ENCODE data around the gene ARHGAP31. TPM values are rescaled to one million over a fixed set of nuclear protein-coding genes. Genes with fewer than 3 reads are reported as not detected.

ARHGAP31 gene
- total and polyA plus RNA-seq, 2 experiments from 2014 or later = 1.2 to 4.3 TPM

DNA sequence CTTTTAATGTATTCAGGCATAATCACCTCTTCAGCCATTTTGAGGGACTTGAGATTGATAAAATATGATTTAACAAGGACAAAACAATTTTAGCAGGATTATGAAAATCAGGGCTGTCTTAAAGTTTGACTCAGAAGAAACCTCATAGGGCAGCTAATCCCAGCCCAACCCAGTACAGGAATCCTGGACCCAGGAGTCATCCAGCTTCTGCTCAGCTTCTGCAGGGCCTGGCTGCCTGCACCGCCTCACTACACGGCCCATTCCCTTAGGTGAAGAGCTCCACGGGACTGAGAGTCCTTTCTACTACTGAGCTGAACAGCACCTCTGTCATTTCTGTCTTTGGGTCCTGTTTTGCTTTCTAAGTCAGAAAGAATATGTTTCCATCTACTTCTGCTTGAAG is 37.5 kb downstream of the ARHGAP31 start:
- Histone ChIP-seq H3K36me3 (ENCODE audit: insufficient read depth) (no peaks in the 10 kb centered on the region), H3K79me2 (replicated peaks; ENCODE audit: insufficient read depth) (no peaks in the 10 kb centered on the region), H3K27ac (ENCODE audit: low read depth) (no peak overlapping the region), H3K4me1 (ENCODE audit: insufficient read depth) (peaks cover 9% of the 10 kb centered on the region), H3K4me2 (no peak overlapping the region), H3K4me3 (no peak overlapping the region), H3K27me3 (ENCODE audit: insufficient read depth) (no peaks in the 10 kb centered on the region), H4K20me1 (replicated peaks; ENCODE audit: insufficient read depth) (no peaks in the 10 kb centered on the region), H2AFZ (no peak overlapping the region), H3F3A (replicated peaks; ENCODE audit: low read depth) (no peaks in the 10 kb centered on the region; the same call in 1 of the 2 replicates), H3K9me2 (ENCODE audit: insufficient read depth) (no peaks in the 10 kb centered on the region; the same call in none of the 2 replicates)
- TF ChIP-seq EZH2phosphoT487 (IDR thresholded peaks at IDR 0.05; ENCODE audit: unreplicated experiment) (no peak), CREB1 (CRISPR knock-in tag; IDR thresholded peaks at IDR 0.05; ENCODE audit: low read depth) (no peak), ZNF114 (CRISPR knock-in tag; IDR thresholded peaks at IDR 0.05) (no peak)
- DNase-seq (ENCODE audit: low spot score) = no peak
- no peak for ATAC-seq
- Mint-ChIP-seq H3K9me3 (no peaks in the 10 kb centered on the region; the same call in 2 of the 3 replicates), H3K27me3 (ENCODE audit: insufficient read depth, low read depth, poor library complexity) (peaks cover 4% of the 10 kb centered on the region), H3K4me3 (no peak overlapping the region), H3K36me3 (ENCODE audit: low read depth) (peaks cover 2% of the 10 kb centered on the region; the same call in 1 of the 3 replicates), H3K4me1 (peaks cover 11% of the 10 kb centered on the region), H3K27ac (no peak overlapping the region)

DNA sequence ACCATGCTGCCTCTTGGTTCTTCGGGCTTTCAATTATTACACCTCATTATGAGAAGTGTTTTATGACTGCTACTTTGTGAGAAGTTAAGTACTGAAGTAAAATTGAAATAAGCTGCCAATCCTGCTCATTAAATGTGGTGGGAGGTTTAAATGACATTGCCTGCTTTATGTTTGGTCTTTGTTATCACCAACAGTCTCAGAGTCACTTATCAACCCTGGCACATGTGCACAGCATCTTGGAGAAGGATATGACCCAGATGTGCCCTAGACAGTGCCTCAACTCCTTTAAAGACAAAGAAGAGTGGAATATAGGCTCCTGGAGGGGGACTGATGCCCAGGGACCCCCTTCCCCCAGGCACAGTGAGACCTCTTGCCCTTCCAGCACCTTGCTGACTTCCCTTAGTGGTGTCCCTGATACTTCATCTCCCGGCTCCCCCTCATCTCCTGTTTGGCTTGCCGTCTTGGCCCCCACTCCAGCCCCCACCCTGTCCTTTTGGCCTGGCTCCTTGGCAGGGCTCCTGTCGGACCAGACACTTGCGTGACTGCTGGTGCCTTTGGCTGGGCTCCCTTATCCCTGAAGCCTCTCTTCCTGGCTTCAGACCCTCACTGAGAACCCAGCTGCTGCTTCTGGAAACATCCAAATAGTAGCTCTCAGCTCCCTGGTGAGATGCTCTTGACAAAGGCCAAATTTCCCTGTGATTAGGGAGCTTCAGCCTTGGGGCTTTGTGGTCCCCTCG is 39.8 kb downstream of the ARHGAP31 start:
- H3K4me1 Mint-ChIP-seq = peaks cover 11% of the 10 kb centered on the region
- DNase-seq (ENCODE audit: low spot score) (no peak), ATAC-seq (no peak)
- H3K27me3 ChIP-seq (ENCODE audit: insufficient read depth) = no peaks in the 10 kb centered on the region
- H3K36me3 Mint-ChIP-seq (ENCODE audit: low read depth) = peaks cover 9% of the 10 kb centered on the region; the same call in 2 of the 3 replicates
- no peak overlapping the region for H3K4me3 ChIP-seq
- H3K9me3 Mint-ChIP-seq = peaks cover 5% of the 10 kb centered on the region; the same call in 2 of the 3 replicates
- no peaks in the 10 kb centered on the region; the same call in none of the 2 replicates for H3K9me2 ChIP-seq (ENCODE audit: insufficient read depth)
- H3K27ac ChIP-seq (ENCODE audit: low read depth) = no peak overlapping the region
- TF ChIP-seq POLR2AphosphoS5 (IDR thresholded peaks at IDR 0.05; ENCODE audit: low read depth) (no peak), NANOG (IDR thresholded peaks at IDR 0.05; ENCODE audit: borderline replicate concordance) (no peak)
- TF ChIP-seq, protein P1, sequence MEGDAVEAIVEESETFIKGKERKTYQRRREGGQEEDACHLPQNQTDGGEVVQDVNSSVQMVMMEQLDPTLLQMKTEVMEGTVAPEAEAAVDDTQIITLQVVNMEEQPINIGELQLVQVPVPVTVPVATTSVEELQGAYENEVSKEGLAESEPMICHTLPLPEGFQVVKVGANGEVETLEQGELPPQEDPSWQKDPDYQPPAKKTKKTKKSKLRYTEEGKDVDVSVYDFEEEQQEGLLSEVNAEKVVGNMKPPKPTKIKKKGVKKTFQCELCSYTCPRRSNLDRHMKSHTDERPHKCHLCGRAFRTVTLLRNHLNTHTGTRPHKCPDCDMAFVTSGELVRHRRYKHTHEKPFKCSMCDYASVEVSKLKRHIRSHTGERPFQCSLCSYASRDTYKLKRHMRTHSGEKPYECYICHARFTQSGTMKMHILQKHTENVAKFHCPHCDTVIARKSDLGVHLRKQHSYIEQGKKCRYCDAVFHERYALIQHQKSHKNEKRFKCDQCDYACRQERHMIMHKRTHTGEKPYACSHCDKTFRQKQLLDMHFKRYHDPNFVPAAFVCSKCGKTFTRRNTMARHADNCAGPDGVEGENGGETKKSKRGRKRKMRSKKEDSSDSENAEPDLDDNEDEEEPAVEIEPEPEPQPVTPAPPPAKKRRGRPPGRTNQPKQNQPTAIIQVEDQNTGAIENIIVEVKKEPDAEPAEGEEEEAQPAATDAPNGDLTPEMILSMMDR (conservative IDR thresholded peaks at IDR 0.05; ENCODE audit: low read depth in 2 of 2) = no peak
- TF ChIP-seq, protein P2, sequence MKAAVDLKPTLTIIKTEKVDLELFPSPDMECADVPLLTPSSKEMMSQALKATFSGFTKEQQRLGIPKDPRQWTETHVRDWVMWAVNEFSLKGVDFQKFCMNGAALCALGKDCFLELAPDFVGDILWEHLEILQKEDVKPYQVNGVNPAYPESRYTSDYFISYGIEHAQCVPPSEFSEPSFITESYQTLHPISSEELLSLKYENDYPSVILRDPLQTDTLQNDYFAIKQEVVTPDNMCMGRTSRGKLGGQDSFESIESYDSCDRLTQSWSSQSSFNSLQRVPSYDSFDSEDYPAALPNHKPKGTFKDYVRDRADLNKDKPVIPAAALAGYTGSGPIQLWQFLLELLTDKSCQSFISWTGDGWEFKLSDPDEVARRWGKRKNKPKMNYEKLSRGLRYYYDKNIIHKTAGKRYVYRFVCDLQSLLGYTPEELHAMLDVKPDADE (IDR thresholded peaks at IDR 0.05) = no peak
- no peak overlapping the region for H3K27ac Mint-ChIP-seq
- no peaks in the 10 kb centered on the region for H3K36me3 ChIP-seq (ENCODE audit: insufficient read depth)
- peaks cover 6% of the 10 kb centered on the region for H3K4me1 ChIP-seq (ENCODE audit: insufficient read depth)
- no peak overlapping the region for H2AFZ ChIP-seq
- no peak overlapping the region for H3K4me2 ChIP-seq
- no peaks in the 10 kb centered on the region for H4K20me1 ChIP-seq (replicated peaks; ENCODE audit: insufficient read depth)
- H3K27me3 Mint-ChIP-seq (ENCODE audit: insufficient read depth, low read depth, poor library complexity) = peaks cover 5% of the 10 kb centered on the region
- H3K4me3 Mint-ChIP-seq = no peak overlapping the region
- H3F3A ChIP-seq (replicated peaks; ENCODE audit: low read depth) = no peaks in the 10 kb centered on the region; the same call in 1 of the 2 replicates
- no peaks in the 10 kb centered on the region for H3K79me2 ChIP-seq (replicated peaks; ENCODE audit: insufficient read depth)

Data from GM23338 (cell line).